ENCODE measurements around the gene TAL1. TPM values are rescaled to one million over a fixed set of nuclear protein-coding genes. Genes with fewer than 3 reads are reported as not detected.

Gene TAL1
- total RNA-seq, 4 donors from 2014 or later: 0.34 to 1.7 (median 1.2) TPM

- no peaks in the 10 kb centered on the region for H3K36me3 ChIP-seq
- peaks cover 100% of the 10 kb centered on the region for H3K27me3 ChIP-seq
- no peak for DNase-seq (ENCODE audit: low spot score in 2 of 2)
- TF ChIP-seq POLR2A (IDR thresholded peaks at IDR 0.05) (no peak), POLR2AphosphoS5 (IDR thresholded peaks at IDR 0.05) (no peak), CTCF (IDR thresholded peaks at IDR 0.05) (no peak), EP300 (IDR thresholded peaks at IDR 0.05) (no peak)
- no CpG with 5 or more reads among the region's 12 CpGs for WGBS
- peak overlapping the region; percentile 35 for H3K27ac ChIP-seq
- H3K4me1 ChIP-seq: peaks cover 50% of the 10 kb centered on the region
- no peaks in the 10 kb centered on the region for H3K9me3 ChIP-seq
- H3K4me3 ChIP-seq: peak overlapping the region; percentile 37
Measured at GRCh38 chr1:47228644-47229030, 3.4 kb downstream of the TAL1 start.

- no peaks in the 10 kb centered on the region for H3K36me3 ChIP-seq
- H3K4me3 ChIP-seq: peak overlapping the region; percentile 37
- peaks cover 100% of the 10 kb centered on the region for H3K27me3 ChIP-seq
- H3K27ac ChIP-seq: no peak overlapping the region
- WGBS: 68% methylated on average over 7 of the region's 7 CpGs
- no peaks in the 10 kb centered on the region for H3K9me3 ChIP-seq
- TF ChIP-seq POLR2A (IDR thresholded peaks at IDR 0.05) (no peak), POLR2AphosphoS5 (IDR thresholded peaks at IDR 0.05) (no peak), CTCF (IDR thresholded peaks at IDR 0.05) (no peak), EP300 (IDR thresholded peaks at IDR 0.05) (no peak)
- peaks cover 50% of the 10 kb centered on the region for H3K4me1 ChIP-seq
- no peak for DNase-seq (ENCODE audit: low spot score in 2 of 2)
Measured at GRCh38 chr1:47227341-47228232, 4.4 kb downstream of the TAL1 start.

GRCh38 chr1:47226839-47227215, 5.2 kb downstream of the TAL1 start:
- TF ChIP-seq CTCF (IDR thresholded peaks at IDR 0.05): no peak
- H3K27me3 ChIP-seq: peaks cover 100% of the 10 kb centered on the region
- WGBS: 73% methylated on average over 4 of the region's 4 CpGs

GRCh38 chr1:47226121-47226838, 5.7 kb downstream of the TAL1 start:
- TF ChIP-seq EP300 (IDR thresholded peaks at IDR 0.05) (no peak), CTCF (IDR thresholded peaks at IDR 0.05) (no peak), POLR2AphosphoS5 (IDR thresholded peaks at IDR 0.05) (no peak), POLR2A (IDR thresholded peaks at IDR 0.05) (no peak)
- no peak overlapping the region for H3K27ac ChIP-seq
- WGBS: 23% methylated on average over 19 of the region's 19 CpGs
- peak overlapping the region; percentile 42 for H3K4me3 ChIP-seq
- no peaks in the 10 kb centered on the region for H3K36me3 ChIP-seq
- peaks cover 100% of the 10 kb centered on the region for H3K27me3 ChIP-seq
- DNase-seq (ENCODE audit: low spot score in 2 of 2): no peak
- peaks cover 38% of the 10 kb centered on the region for H3K4me1 ChIP-seq
- H3K9me3 ChIP-seq: no peaks in the 10 kb centered on the region

More at GRCh38 chr1:47226839-47227215, 5.2 kb downstream of the TAL1 start:
- Histone ChIP-seq H3K27ac (no peak overlapping the region), H3K4me3 (no peak overlapping the region), H3K36me3 (no peaks in the 10 kb centered on the region), H3K4me1 (peaks cover 43% of the 10 kb centered on the region), H3K9me3 (no peaks in the 10 kb centered on the region)
- no peak for DNase-seq (ENCODE audit: low spot score in 2 of 2)

- 6% methylated on average over 21 of the region's 79 CpGs for WGBS
- Histone ChIP-seq H3K9me3 (no peaks in the 10 kb centered on the region), H3K4me1 (peaks cover 32% of the 10 kb centered on the region), H3K36me3 (no peaks in the 10 kb centered on the region), H3K27ac (no peak overlapping the region), H3K4me3 (peak overlapping the region; percentile 42), H3K27me3 (peaks cover 98% of the 10 kb centered on the region)
- no peak for DNase-seq (ENCODE audit: low spot score in 2 of 2)
- TF ChIP-seq POLR2AphosphoS5 (IDR thresholded peaks at IDR 0.05): no peak
- no peak for TF ChIP-seq EP300 (IDR thresholded peaks at IDR 0.05)
- no peak for TF ChIP-seq POLR2A (IDR thresholded peaks at IDR 0.05)
- no peak for TF ChIP-seq CTCF (IDR thresholded peaks at IDR 0.05)
Measured at GRCh38 chr1:47225430-47226100, 6.5 kb downstream of the TAL1 start.
